H9 (cell line): ENCODE measurements around the gene DGKB. TPM values are rescaled to one million over a fixed set of nuclear protein-coding genes. Genes with fewer than 3 reads are reported as not detected.

ENCODE experiments used
- DNase-seq: peaks from one replicate; pipeline ENCODE4 v3.0.0-alpha.2; 2017
- H2AFZ ChIP-seq: one replicate; pipeline ENCODE4 v1.6.1; 2013; ENCODE audit warnings: mild to moderate bottlenecking, low read length, control low read depth, moderate library complexity
- H2AK5ac ChIP-seq: 2 replicates; pipeline ENCODE4 v1.6.1; 2013; ENCODE audit warnings: low read length, control low read depth, mixed read lengths; ENCODE audit not compliant: insufficient read length
- H2BK120ac ChIP-seq: one replicate; pipeline ENCODE4 v1.6.1; 2013; ENCODE audit warnings: low read depth, mild to moderate bottlenecking, low read length, control low read depth, inconsistent platforms; ENCODE audit not compliant: poor library complexity, severe bottlenecking
- H2BK12ac ChIP-seq: 2 replicates; pipeline ENCODE4 v1.6.1; 2013; ENCODE audit warnings: low read length, control low read depth, mixed read lengths, low read depth; ENCODE audit not compliant: insufficient read length
- H2BK15ac ChIP-seq: 2 replicates; pipeline ENCODE4 v1.6.1; 2013; ENCODE audit warnings: low read depth, low read length, control low read depth
- H2BK20ac ChIP-seq: one replicate; pipeline ENCODE4 v1.6.1; 2013; ENCODE audit warnings: low read depth, mild to moderate bottlenecking, low read length, control low read depth, inconsistent platforms; ENCODE audit not compliant: poor library complexity, severe bottlenecking
- H2BK5ac ChIP-seq: 2 replicates; pipeline ENCODE4 v1.6.1; 2013; ENCODE audit warnings: low read length, control low read depth, mixed read lengths; ENCODE audit not compliant: insufficient read length
- H3K14ac ChIP-seq: 2 replicates; pipeline ENCODE4 v1.6.1; 2013; ENCODE audit warnings: low read length, control low read depth; ENCODE audit not compliant: insufficient read depth
- H3K18ac ChIP-seq: 2 replicates; pipeline ENCODE4 v1.6.1; 2013; ENCODE audit warnings: low read depth, mild to moderate bottlenecking, mixed read lengths, low read length, control low read depth; ENCODE audit not compliant: insufficient read length
- H3K23ac ChIP-seq: 2 replicates; pipeline ENCODE4 v1.6.1; 2013; ENCODE audit warnings: low read length, control low read depth, mixed read lengths, low read depth; ENCODE audit not compliant: insufficient read length
- H3K23me2 ChIP-seq: 2 replicates; pipeline ENCODE4 v1.6.1; 2013; ENCODE audit warnings: low read depth, mild to moderate bottlenecking, mixed read lengths, low read length, control low read depth; ENCODE audit not compliant: insufficient read length, poor library complexity, severe bottlenecking
- H3K27ac ChIP-seq: 2 replicates; pipeline ENCODE4 v1.5.1; 2013; ENCODE audit warnings: low read length, control low read depth, mixed read lengths, low read depth; ENCODE audit not compliant: insufficient read length
- H3K27me3 ChIP-seq: 2 replicates; pipeline ENCODE4 v1.6.1; 2013; ENCODE audit warnings: low read length, control low read depth, inconsistent platforms; ENCODE audit not compliant: insufficient read depth
- H3K4ac ChIP-seq: 2 replicates; pipeline ENCODE4 v1.6.1; 2013; ENCODE audit warnings: low read depth, mild to moderate bottlenecking, control low read depth, inconsistent platforms, low read length, moderate library complexity
- H3K4me1 ChIP-seq: 2 replicates; pipeline ENCODE4 v1.6.1; 2013; ENCODE audit warnings: low read length, control low read depth, inconsistent platforms; ENCODE audit not compliant: insufficient read depth
- H3K4me2 ChIP-seq: 2 replicates; pipeline ENCODE4 v1.6.1; 2013; ENCODE audit warnings: low read length, control low read depth, mixed read lengths; ENCODE audit not compliant: insufficient read length, insufficient read depth
- H3K56ac ChIP-seq: 2 replicates; pipeline ENCODE4 v1.6.1; 2013; ENCODE audit warnings: low read depth, mild to moderate bottlenecking, mixed read lengths, low read length, control low read depth; ENCODE audit not compliant: insufficient read length
- H3K79me1 ChIP-seq: 2 replicates; pipeline ENCODE4 v1.6.1; 2013; ENCODE audit warnings: low read depth, mild to moderate bottlenecking, moderate library complexity, low read length, control low read depth, inconsistent platforms; ENCODE audit not compliant: insufficient read depth, poor library complexity, severe bottlenecking
- H3K79me2 ChIP-seq: 2 replicates; pipeline ENCODE4 v1.6.1; 2013; ENCODE audit warnings: low read length, control low read depth, inconsistent platforms; ENCODE audit not compliant: insufficient read depth
- H3K9ac ChIP-seq: 2 replicates; pipeline ENCODE4 v1.6.1; 2013; ENCODE audit warnings: low read length, control low read depth, mixed read lengths; ENCODE audit not compliant: insufficient read length; ENCODE audit errors: extremely low read depth
- H3K9me3 ChIP-seq: one replicate; pipeline ENCODE4 v1.6.1; 2013; ENCODE audit warnings: low read depth, low read length, inconsistent platforms; ENCODE audit not compliant: control insufficient read depth
- H3T11ph ChIP-seq: one replicate; pipeline ENCODE4 v1.6.1; 2013; ENCODE audit warnings: mild to moderate bottlenecking, low read length, control low read depth, inconsistent platforms
- H4K20me1 ChIP-seq: one replicate; pipeline ENCODE4 v1.6.1; 2013; ENCODE audit not compliant: control insufficient read depth, insufficient read length, insufficient read depth
- H4K5ac ChIP-seq: 2 replicates; pipeline ENCODE4 v1.6.1; 2013; ENCODE audit warnings: low read depth, mild to moderate bottlenecking, mixed read lengths, low read length, control low read depth; ENCODE audit not compliant: insufficient read length
- H4K8ac ChIP-seq: replicated peaks from 2 replicates; pipeline ENCODE4 v1.6.1; 2013; ENCODE audit warnings: low read length, control low read depth, mixed read lengths, low read depth; ENCODE audit not compliant: insufficient read length
- H4K91ac ChIP-seq: 2 replicates; pipeline ENCODE4 v1.6.1; 2013; ENCODE audit warnings: low read depth, mild to moderate bottlenecking, moderate library complexity, mixed read lengths, low read length, control low read depth; ENCODE audit not compliant: insufficient read length
- H3K27ac Mint-ChIP-seq, 3 experiments: 2 replicates in 2 of 3; 3 replicates in 1 of 3; pipeline ENCODE4 v1.8.0; 2020 to 2021; ENCODE audit warnings: mixed read lengths in 3 of 3, mild to moderate bottlenecking in 1 of 3, moderate library complexity in 1 of 3
- H3K27me3 Mint-ChIP-seq: 2 replicates; pipeline ENCODE4 v1.8.0; 2021; ENCODE audit warnings: low read depth, mild to moderate bottlenecking, moderate library complexity, mixed read lengths
- H3K36me3 Mint-ChIP-seq, 3 experiments: 2 replicates in 2 of 3; 3 replicates in 1 of 3; pipeline ENCODE4 v1.8.0; 2020 to 2021; ENCODE audit warnings: low read depth in 3 of 3, mixed read lengths in 3 of 3; ENCODE audit not compliant: insufficient read depth in 1 of 3
- H3K4me1 Mint-ChIP-seq, 2 experiments: 2 replicates each; pipeline ENCODE4 v1.8.0; 2020; ENCODE audit warnings: mixed read lengths in 2 of 2
- H3K4me3 Mint-ChIP-seq, 2 experiments: 2 replicates in 1 of 2; 3 replicates in 1 of 2; pipeline ENCODE4 v1.8.0; 2020 to 2021; ENCODE audit warnings: mild to moderate bottlenecking in 2 of 2, mixed read lengths in 2 of 2, moderate library complexity in 1 of 2
- H3K9me3 Mint-ChIP-seq, 2 experiments: 2 replicates in 1 of 2; 3 replicates in 1 of 2; pipeline ENCODE4 v1.8.0; 2020; ENCODE audit warnings: mild to moderate bottlenecking in 2 of 2, mixed read lengths in 2 of 2, moderate library complexity in 1 of 2
- CTCF ChIP-seq: fragments of 200-600 bp; sonication (generic); conservative IDR thresholded peaks from 3 replicates; pipeline ENCODE4 v1.8.0; 2021; ENCODE audit warnings: antibody characterized with exemption, mild to moderate bottlenecking
- total RNA-seq: library from RNA; stranded (reverse); gene quantifications from 2 replicates; pipeline ENCODE4 v1.2.1, GENCODE V29; 2021

DGKB gene
- total RNA-seq, 1 experiment from 2014 or later, result 0.26 TPM

GRCh38 chr7:14395860-14396259 lies 506.7 kb downstream of the DGKB start:
- Mint-ChIP-seq H3K9me3 (no peaks in the 10 kb centered on the region), H3K4me3 (no peak overlapping the region), H3K27me3 (no peaks in the 10 kb centered on the region), H3K27ac (no peak overlapping the region), H3K36me3 (no peaks in the 10 kb centered on the region), H3K4me1 (no peaks in the 10 kb centered on the region)
- H2BK120ac ChIP-seq, result no peak overlapping the region
- H3K14ac ChIP-seq, result no peak overlapping the region
- H3K9ac ChIP-seq, result no peak overlapping the region
- H2AK5ac ChIP-seq, result no peak overlapping the region
- H3K4ac ChIP-seq, result no peak overlapping the region
- no peaks in the 10 kb centered on the region for H3K27me3 ChIP-seq
- H4K5ac ChIP-seq, result no peak overlapping the region
- no peaks in the 10 kb centered on the region for H3K79me1 ChIP-seq
- H3K79me2 ChIP-seq, result no peaks in the 10 kb centered on the region
- H2AFZ ChIP-seq, result no peak overlapping the region
- H3K4me1 ChIP-seq, result no peaks in the 10 kb centered on the region
- no peak overlapping the region for H2BK15ac ChIP-seq
- H3K23me2 ChIP-seq, result no peaks in the 10 kb centered on the region
- no peak for DNase-seq
- H2BK20ac ChIP-seq, result no peak overlapping the region
- TF ChIP-seq CTCF, result no peak
- H3K9me3 ChIP-seq, result no peaks in the 10 kb centered on the region
- no peak overlapping the region for H3T11ph ChIP-seq
- no peak overlapping the region for H4K91ac ChIP-seq
- H3K4me2 ChIP-seq, result no peak overlapping the region
- no peak overlapping the region for H3K23ac ChIP-seq
- H3K27ac ChIP-seq, result no peak overlapping the region
- H4K8ac ChIP-seq, result no peak overlapping the region
- H3K18ac ChIP-seq, result no peak overlapping the region
- no peak overlapping the region for H2BK12ac ChIP-seq
- no peak overlapping the region for H3K56ac ChIP-seq
- H2BK5ac ChIP-seq, result no peak overlapping the region
- no peaks in the 10 kb centered on the region for H4K20me1 ChIP-seq
